Mucosa of rectum (tissue), 2 donors: ENCODE data around the gene MTMR3.

ENCODE experiments used
- H3K27ac ChIP-seq, 2 donors: one replicate each; pipeline ENCODE4 v1.7.0; 2013; ENCODE audit warnings: inconsistent platforms in 2 of 2, low read depth in 2 of 2, low read length in 2 of 2
- H3K27me3 ChIP-seq, 2 donors: one replicate each; pipeline ENCODE4 v1.7.0; 2013; ENCODE audit warnings: low read length in 2 of 2; ENCODE audit not compliant: control insufficient read depth in 2 of 2, insufficient read depth in 2 of 2
- H3K36me3 ChIP-seq, 2 donors: one replicate each; pipeline ENCODE4 v1.7.0; 2013; ENCODE audit warnings: low read length in 2 of 2; ENCODE audit not compliant: control insufficient read depth in 2 of 2, insufficient read depth in 2 of 2
- H3K4me1 ChIP-seq, 2 donors: one replicate each; pipeline ENCODE4 v1.7.0; 2013; ENCODE audit warnings: low read length in 2 of 2, mild to moderate bottlenecking in 1 of 2; ENCODE audit not compliant: control insufficient read depth in 2 of 2, insufficient read depth in 2 of 2
- H3K4me3 ChIP-seq, 2 donors: one replicate each; pipeline ENCODE4 v1.7.0; 2013; ENCODE audit warnings: low read length in 2 of 2
- H3K9ac ChIP-seq, 2 donors: one replicate each; pipeline ENCODE4 v1.7.0; 2013; ENCODE audit warnings: low read length in 2 of 2, low read depth in 1 of 2, mild to moderate bottlenecking in 1 of 2
- H3K9me3 ChIP-seq, 2 donors: one replicate each; pipeline ENCODE4 v1.7.0; 2013; ENCODE audit warnings: low read length in 2 of 2; ENCODE audit not compliant: control insufficient read depth in 2 of 2
- donor health status: healthy.
- donor health status: Normal muscosa, but diverticular disease.

MTMR3 gene

DNA sequence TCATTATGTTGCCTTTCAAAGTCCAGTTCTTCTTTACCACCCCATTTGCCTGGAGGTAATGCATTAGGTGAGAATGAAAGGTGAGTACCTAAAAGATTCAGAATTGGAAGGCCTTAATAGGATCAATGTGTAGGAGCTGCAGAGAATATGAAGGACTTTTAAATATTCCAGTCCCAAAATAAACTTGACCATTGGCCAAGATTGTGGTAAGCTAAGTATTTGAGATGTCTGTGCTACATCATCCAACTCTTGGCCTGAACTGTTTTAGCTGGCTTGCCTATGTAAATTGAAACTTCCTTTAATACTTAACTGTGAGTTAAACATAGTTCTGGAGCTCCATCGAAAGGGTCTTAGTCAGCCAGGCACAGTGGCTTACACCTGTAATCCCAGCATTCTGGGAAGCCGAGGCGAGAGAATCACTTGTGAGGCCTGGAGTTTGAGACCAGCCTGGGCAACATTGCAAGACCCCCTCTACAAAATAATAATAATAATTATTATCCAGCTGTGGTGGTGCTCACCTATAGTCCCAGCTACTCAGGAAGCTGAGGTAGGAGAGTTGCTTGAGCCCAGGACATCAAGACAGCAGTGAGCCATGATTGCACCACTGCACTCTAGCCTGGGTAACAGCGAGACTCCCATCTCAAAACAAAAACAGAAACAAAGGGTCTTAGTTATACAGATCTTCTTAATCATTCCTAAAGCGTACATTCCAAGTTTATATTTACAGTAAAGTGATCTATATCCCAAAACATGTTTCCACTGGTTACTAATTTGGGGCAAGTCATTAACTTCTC is 29.8 kb downstream of the MTMR3 start:
- no peaks in the 10 kb centered on the region for H3K36me3 ChIP-seq
- H3K4me3 ChIP-seq, result no peak overlapping the region
- no peak overlapping the region for H3K9ac ChIP-seq
- H3K27me3 ChIP-seq, result no peaks in the 10 kb centered on the region
- H3K4me1 ChIP-seq, result peaks cover 7 to 15% of the 10 kb centered on the region in 2 donors
- no peaks in the 10 kb centered on the region for H3K9me3 ChIP-seq
- no peak overlapping the region for H3K27ac ChIP-seq

DNA sequence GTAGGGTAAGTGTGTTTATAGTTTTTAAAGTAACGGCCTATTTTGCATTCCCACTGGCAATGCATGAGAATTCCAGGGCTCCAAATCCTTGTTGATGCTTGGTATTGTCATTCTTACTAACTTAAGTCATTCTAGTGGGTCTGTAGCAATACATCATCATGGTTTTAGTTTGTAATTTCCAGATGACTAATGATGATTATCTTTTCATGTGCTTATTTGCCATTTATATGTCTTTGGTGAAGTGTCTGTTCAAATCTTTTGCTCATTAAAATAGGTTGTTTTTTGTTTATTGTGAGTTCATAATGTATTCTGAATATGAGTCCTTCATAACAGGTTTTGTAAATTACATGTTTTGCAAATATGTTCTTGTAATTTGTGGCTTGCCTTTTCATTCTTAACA is 31.2 kb downstream of the MTMR3 start:
- H3K27ac ChIP-seq, result no peak overlapping the region
- no peaks in the 10 kb centered on the region for H3K36me3 ChIP-seq
- H3K27me3 ChIP-seq, result no peaks in the 10 kb centered on the region
- no peak overlapping the region for H3K4me3 ChIP-seq
- no peak overlapping the region for H3K9ac ChIP-seq
- H3K9me3 ChIP-seq, result no peaks in the 10 kb centered on the region
- H3K4me1 ChIP-seq, result peaks cover 3 to 8% of the 10 kb centered on the region in 2 donors

DNA sequence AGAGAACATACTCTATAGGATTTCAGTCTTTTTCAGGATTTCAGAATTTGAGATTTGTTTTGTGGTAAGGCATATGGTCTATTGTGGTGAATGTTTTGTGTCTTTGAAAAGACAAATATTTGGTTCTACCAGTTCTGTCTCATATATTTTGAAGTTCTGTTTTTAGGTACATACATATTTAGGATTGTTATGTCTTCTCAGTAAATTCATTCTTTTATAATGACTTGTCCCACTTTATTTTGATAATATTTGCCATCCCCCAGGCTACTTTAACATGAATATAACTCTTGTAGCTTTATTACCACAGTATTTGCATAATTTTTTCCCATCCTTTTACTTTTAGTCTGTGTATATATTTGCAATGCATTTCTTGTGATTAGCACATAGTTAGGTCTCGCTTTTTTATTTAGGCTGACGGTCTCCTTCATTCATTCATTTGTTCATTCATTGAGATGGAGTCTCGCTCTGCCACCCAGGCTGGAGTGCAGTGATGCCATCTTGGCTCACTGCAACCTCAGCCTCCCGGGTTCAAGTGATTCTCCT is 32.1 kb downstream of the MTMR3 start:
- H3K4me1 ChIP-seq, result peaks cover 3 to 8% of the 10 kb centered on the region in 2 donors
- no peak overlapping the region for H3K9ac ChIP-seq
- no peaks in the 10 kb centered on the region for H3K27me3 ChIP-seq
- H3K4me3 ChIP-seq, result no peak overlapping the region
- H3K9me3 ChIP-seq, result no peaks in the 10 kb centered on the region
- no peaks in the 10 kb centered on the region for H3K36me3 ChIP-seq
- no peak overlapping the region for H3K27ac ChIP-seq

DNA sequence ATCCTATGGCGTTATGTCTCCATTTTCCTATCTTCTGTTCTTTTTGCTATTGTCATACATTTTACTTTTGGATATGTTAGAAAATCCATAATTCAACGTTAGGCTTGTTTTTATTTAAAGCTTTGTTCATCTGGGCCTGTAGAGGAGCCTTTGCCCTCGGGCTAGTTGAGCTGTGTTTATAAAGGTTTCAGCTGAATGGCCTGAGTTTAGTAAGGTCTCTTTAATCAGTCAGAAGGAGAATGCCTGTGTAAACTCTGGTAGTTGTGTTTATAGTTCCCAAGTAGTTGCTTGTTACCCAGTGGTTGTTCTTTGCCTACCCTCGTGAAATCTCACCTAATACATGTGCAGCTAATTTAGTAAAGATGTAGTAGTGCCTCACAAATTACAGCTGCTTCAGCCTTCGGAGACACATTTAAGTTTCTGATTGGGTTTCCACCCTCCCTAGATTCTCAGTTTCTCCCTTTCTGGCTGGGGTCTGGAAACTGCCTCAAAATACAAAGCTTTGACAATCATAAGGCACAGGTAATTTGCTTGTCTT is 33.1 kb downstream of the MTMR3 start:
- Histone ChIP-seq H3K27me3 (no peaks in the 10 kb centered on the region), H3K36me3 (no peaks in the 10 kb centered on the region), H3K9ac (no peak overlapping the region), H3K27ac (no peak overlapping the region), H3K9me3 (no peaks in the 10 kb centered on the region), H3K4me1 (peaks cover 3 to 8% of the 10 kb centered on the region in 2 donors), H3K4me3 (no peak overlapping the region)

DNA sequence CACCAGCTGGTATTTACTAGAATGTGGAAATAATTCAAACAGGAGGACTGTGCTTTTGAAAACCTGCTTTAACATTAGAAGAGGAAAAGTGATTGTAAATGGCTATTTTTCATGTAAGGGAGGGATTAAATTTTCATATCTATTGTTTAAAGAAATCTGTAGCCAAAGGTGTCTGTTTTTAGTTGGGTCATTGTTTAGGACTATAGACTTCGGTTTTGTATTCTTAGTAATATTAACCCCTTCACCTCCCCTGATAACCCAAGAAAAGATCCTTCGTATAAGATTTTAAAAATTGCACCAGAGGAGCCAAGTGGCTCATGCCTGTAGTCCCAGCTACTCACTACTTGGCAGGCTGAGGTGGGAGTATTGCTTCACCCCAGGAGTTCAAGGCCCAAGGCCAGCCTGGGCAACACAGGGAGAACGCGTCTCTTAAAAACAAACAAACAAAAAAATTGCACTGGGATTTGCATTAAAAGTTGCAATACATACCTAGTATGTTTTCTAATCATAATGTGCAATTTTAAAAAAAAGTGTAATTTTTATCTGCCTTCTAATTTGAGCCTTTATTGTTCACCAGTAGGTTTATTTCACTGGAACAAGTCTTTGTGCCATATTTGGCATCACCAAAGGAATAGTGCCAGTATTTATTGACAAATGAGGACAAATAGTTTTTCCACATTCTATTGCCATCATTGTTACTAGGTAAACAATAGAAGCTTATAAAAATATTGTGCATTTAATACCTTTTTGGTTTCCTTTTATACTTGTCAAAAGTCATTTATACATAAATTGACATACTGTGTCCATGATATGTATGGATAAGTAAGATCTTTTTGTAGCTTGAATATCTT is 34.3 kb downstream of the MTMR3 start:
- Histone ChIP-seq H3K9ac (no peak overlapping the region), H3K36me3 (no peaks in the 10 kb centered on the region), H3K27ac (no peak overlapping the region), H3K4me3 (no peak overlapping the region), H3K4me1 (peaks cover 3 to 5% of the 10 kb centered on the region in 2 donors), H3K9me3 (no peaks in the 10 kb centered on the region), H3K27me3 (no peaks in the 10 kb centered on the region)

DNA sequence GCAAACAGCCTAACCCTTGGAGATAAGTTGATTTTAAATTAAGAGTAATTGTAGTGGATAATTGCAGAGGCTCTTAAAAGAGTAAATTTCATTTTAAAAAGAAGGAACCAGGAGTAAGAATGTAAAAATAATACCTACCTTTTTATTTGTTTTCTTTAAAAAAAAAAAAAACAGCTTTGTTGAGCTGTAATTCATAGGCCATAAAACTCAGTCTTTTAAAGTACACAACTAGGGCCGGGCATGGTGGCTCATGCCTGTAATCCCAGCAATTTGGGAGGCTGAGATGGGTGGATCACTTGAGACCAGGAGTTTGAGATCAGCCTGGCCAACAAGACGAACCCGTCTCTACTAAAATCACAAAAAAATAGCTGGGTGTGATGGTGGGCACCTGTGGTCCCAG is 42.4 kb downstream of the MTMR3 start:
- H3K4me1 ChIP-seq, result peaks cover 0 to 3% of the 10 kb centered on the region in 2 donors
- no peaks in the 10 kb centered on the region for H3K9me3 ChIP-seq
- H3K36me3 ChIP-seq, result no peaks in the 10 kb centered on the region
- no peak overlapping the region for H3K27ac ChIP-seq
- no peak overlapping the region for H3K9ac ChIP-seq
- H3K4me3 ChIP-seq, result no peak overlapping the region
- no peaks in the 10 kb centered on the region for H3K27me3 ChIP-seq

DNA sequence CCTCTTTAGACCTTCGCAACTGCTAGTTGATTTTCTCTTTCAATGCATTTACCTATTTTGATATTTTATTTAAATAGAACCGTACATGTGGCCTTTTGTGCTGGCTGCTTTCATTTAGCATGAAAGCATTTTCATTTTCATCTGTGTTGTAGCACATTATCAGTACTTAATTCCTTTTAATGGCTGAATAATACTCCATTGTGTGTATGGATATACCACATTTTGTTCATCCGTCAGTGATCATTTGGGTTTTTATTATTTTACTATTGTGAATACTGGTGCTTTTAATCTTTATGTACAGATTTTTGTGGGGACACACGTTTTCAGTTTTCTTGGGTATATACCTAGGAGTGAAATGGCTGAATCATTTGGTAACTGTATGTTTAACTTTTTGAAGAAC is 43.1 kb downstream of the MTMR3 start:
- Histone ChIP-seq H3K9ac (no peak overlapping the region), H3K27me3 (no peaks in the 10 kb centered on the region), H3K27ac (no peak overlapping the region), H3K36me3 (no peaks in the 10 kb centered on the region), H3K4me3 (no peak overlapping the region), H3K9me3 (no peaks in the 10 kb centered on the region), H3K4me1 (peaks cover 0 to 3% of the 10 kb centered on the region in 2 donors)

DNA sequence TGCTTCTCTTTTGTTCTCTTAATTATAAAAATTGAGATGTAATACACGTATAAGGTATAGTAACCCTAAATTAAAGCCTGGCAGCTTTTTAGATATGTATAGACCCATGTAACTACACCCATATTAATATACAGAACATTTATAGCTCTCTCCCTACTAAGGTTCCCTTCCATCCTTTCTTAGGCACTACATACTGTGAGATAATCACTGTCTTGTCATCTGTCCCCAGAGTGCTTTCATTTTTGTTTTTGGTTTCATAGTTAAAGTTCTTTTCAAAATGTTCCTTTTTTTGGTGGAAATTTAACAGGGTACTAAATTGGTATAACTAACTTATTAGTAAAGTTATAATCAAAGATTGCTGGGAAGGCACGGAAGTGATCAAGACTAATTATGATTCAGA is 49.2 kb downstream of the MTMR3 start:
- Histone ChIP-seq H3K4me3 (no peak overlapping the region), H3K36me3 (no peaks in the 10 kb centered on the region), H3K9me3 (no peaks in the 10 kb centered on the region), H3K9ac (no peak overlapping the region), H3K27me3 (no peaks in the 10 kb centered on the region), H3K4me1 (peaks cover 2 to 4% of the 10 kb centered on the region in 2 donors), H3K27ac (no peak overlapping the region)

DNA sequence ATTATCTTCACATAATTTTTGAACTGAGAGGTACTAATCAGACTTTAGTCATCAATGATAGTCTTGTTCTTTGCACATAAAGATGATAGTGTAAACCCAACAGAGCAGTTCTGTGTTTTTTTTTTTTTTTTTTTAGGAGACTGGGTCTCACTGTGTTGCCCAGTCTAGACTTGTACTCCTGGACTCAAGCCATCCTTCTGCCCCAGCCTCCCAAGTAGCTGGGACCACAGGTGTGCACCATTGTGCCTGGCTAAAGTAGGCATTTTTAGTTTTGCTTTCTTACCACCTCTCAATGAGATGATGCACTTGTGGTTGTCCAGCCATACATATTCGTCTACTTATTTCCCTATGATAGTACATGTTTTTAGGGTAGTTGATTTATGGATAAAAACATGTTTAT is 50.6 kb downstream of the MTMR3 start:
- H3K36me3 ChIP-seq, result no peaks in the 10 kb centered on the region
- peaks cover 2 to 4% of the 10 kb centered on the region in 2 donors for H3K4me1 ChIP-seq
- no peak overlapping the region for H3K4me3 ChIP-seq
- no peaks in the 10 kb centered on the region for H3K27me3 ChIP-seq
- no peaks in the 10 kb centered on the region for H3K9me3 ChIP-seq
- no peak overlapping the region for H3K27ac ChIP-seq
- no peak overlapping the region for H3K9ac ChIP-seq

DNA sequence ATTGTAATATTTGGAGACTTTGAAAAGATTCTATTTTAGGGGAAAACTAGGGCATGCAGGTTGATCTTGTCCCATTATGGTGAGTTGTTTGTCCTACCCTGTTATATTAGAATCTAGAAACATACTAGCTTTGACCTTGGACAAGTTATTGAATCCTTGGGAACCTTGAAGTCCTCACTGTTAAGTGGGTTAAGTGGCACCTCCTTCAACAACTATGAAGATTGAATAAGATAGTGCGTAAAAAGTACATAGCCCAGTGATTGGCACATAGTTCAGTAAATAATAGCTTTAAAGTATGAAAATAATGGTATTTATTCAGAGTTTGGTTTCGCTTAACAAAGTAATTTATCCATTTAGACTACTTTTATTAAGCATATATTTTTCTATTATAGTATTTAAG is 51.6 kb downstream of the MTMR3 start:
- H3K9me3 ChIP-seq, result no peaks in the 10 kb centered on the region
- no peak overlapping the region for H3K27ac ChIP-seq
- H3K4me3 ChIP-seq, result no peak overlapping the region
- no peaks in the 10 kb centered on the region for H3K27me3 ChIP-seq
- H3K36me3 ChIP-seq, result no peaks in the 10 kb centered on the region
- H3K9ac ChIP-seq, result no peak overlapping the region
- peaks cover 2 to 4% of the 10 kb centered on the region in 2 donors for H3K4me1 ChIP-seq
